ENCODE measurements around the gene ARSG.

The ARSG gene

DNA sequence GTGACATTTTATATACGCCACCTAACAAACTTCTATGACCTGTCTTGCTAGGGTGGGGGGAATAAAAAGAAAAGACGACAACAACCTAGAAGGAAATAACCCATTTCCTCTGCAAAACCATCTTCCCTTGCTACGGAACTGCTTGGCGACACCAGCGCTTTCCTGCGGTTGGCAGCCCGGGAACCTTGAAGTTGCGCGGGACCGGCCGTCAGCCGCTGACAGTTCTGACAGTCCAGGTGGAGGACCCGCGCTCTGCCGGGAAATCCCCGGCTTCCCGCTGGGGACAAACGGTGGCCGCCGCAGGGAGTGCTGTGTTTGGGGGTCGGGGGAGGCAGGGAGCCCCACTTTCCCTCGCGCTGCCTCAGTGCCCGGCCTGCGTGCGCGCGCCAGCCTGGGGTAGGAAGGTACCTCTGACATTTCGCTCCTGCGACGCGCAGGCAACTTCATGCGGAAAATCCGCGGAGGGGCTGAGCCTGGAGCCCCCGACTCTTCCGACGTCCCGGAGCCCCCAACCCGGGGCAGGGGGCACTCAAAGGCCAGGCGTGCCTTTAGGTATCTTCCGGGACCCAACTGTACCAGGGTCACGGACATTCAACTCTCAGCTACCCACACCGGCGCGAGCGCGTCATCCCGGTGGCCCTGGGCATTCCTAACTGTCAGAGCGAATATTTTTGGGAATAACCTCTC lies 884 bp upstream of the ARSG start:
- POLR2A ChIA-PET, result interaction anchor here (0.6 to 1.6 kb wide), 6 partner anchors 18 to 154 kb away, joined by 3 to 8 read pairs (median 3); partner anchors contain the start of gene AMZ2
- CTCF ChIA-PET, result interaction anchor here (0.6 to 1.3 kb wide), 3 partner anchors 27 to 1259 kb away, joined by 3 to 4 read pairs (median 3); no protein-coding TSS in a partner anchor
- peak; percentile 45 for DNase-seq (ENCODE audit: extremely low spot score)
- TF ChIP-seq LEF1 (IDR thresholded peaks at IDR 0.05; ENCODE audit: borderline replicate concordance), result no peak
- TF ChIP-seq, protein P1, sequence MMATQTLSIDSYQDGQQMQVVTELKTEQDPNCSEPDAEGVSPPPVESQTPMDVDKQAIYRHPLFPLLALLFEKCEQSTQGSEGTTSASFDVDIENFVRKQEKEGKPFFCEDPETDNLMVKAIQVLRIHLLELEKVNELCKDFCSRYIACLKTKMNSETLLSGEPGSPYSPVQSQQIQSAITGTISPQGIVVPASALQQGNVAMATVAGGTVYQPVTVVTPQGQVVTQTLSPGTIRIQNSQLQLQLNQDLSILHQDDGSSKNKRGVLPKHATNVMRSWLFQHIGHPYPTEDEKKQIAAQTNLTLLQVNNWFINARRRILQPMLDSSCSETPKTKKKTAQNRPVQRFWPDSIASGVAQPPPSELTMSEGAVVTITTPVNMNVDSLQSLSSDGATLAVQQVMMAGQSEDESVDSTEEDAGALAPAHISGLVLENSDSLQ (IDR thresholded peaks at IDR 0.05), result no peak; the same call in 1 of the 2 replicates
- no peak for TF ChIP-seq FOXK2 (IDR thresholded peaks at IDR 0.05)
- TF ChIP-seq ZNF384 (IDR thresholded peaks at IDR 0.05), result no peak
- no peak; the same call in none of the 2 replicates for TF ChIP-seq L3MBTL2 (conservative IDR thresholded peaks at IDR 0.05)
- no peak for TF ChIP-seq HDGF (IDR thresholded peaks at IDR 0.05; ENCODE audit: borderline replicate concordance)
- no peak for TF ChIP-seq ELF4 (IDR thresholded peaks at IDR 0.05)
- no peak for TF ChIP-seq SP1 (IDR thresholded peaks at IDR 0.05)
- TF ChIP-seq BHLHE40 (IDR thresholded peaks at IDR 0.05; ENCODE audit: borderline replicate concordance), result no peak
- no peak for TF ChIP-seq FOXM1 (IDR thresholded peaks at IDR 0.05; ENCODE audit: borderline replicate concordance)
- no peak for TF ChIP-seq SUZ12 (IDR thresholded peaks at IDR 0.05)
- TF ChIP-seq FOXA1 (IDR thresholded peaks at IDR 0.05), result no peak
- no peak for TF ChIP-seq NFRKB (IDR thresholded peaks at IDR 0.05)
- no peak for TF ChIP-seq CTBP1 (IDR thresholded peaks at IDR 0.05; ENCODE audit: borderline replicate concordance)
- no peak for TF ChIP-seq ARNT (IDR thresholded peaks at IDR 0.05)
- TF ChIP-seq TARDBP (IDR thresholded peaks at IDR 0.05), result no peak

DNA sequence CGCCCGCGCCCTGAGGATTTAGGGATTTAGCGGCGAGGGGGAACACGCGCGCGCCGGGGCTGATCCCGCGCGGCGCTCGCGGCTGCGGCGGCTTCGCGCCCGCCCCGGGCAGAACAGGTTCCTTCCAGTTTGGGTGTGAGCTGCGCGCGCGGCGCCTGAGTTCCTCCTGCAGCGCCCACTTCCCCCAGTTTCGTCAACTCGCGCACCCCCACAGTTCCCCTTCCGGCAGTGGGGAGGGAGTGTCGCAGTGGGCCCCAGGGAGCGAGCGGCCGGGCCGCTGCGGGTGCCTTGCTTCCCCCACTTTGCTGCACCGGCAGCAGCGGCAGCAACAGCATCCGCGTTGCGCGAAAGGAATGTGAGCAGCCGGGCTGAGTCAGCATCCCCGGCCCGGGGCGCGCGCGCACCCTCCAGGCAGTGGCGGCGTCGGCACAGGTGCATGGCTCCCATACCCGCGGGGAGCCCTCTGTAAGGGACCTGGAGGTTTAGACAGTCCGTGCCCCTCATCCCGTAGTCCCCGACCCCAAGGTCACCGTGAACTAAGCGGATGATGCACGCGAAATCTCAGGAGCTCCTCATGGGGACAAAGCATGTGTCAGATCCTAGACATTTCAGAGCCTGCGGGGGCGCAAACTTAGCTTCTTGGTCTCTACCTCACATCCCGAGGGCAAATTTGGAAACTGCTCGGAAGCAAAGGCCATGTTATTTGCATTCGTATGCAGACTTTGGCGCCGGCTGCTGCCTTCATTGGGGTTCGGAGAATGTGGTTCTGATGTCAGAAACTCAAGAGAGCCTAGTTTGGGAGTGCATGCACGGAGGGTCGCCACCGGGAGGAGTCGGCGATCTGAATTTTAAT lies 767 bp downstream of the ARSG start:
- peak; percentile 74 for DNase-seq (ENCODE audit: extremely low spot score)
- CTCF ChIA-PET, result interaction anchor here (1.0 to 1.1 kb wide), 2 partner anchors 11 to 106 kb away, joined by 3 to 4 read pairs; no protein-coding TSS in a partner anchor
- no peak for TF ChIP-seq FOXM1 (IDR thresholded peaks at IDR 0.05; ENCODE audit: borderline replicate concordance)
- peak; percentile 69 for TF ChIP-seq L3MBTL2 (conservative IDR thresholded peaks at IDR 0.05)
- TF ChIP-seq FOXA1 (IDR thresholded peaks at IDR 0.05), result no peak
- no peak for TF ChIP-seq NFRKB (IDR thresholded peaks at IDR 0.05)
- TF ChIP-seq FOXK2 (IDR thresholded peaks at IDR 0.05), result no peak
- no peak for TF ChIP-seq HDGF (IDR thresholded peaks at IDR 0.05; ENCODE audit: borderline replicate concordance)
- no peak for TF ChIP-seq ELF4 (IDR thresholded peaks at IDR 0.05)
- TF ChIP-seq, protein P1 (IDR thresholded peaks at IDR 0.05), result no peak
- peak; percentile 46; the same call in 1 of the 2 replicates for TF ChIP-seq CTBP1 (IDR thresholded peaks at IDR 0.05; ENCODE audit: borderline replicate concordance)
- TF ChIP-seq ZNF384 (IDR thresholded peaks at IDR 0.05), result no peak
- TF ChIP-seq SP1 (IDR thresholded peaks at IDR 0.05), result no peak
- TF ChIP-seq BHLHE40 (IDR thresholded peaks at IDR 0.05; ENCODE audit: borderline replicate concordance), result no peak
- no peak for TF ChIP-seq SUZ12 (IDR thresholded peaks at IDR 0.05)
- TF ChIP-seq TARDBP (IDR thresholded peaks at IDR 0.05), result no peak
- no peak for TF ChIP-seq ARNT (IDR thresholded peaks at IDR 0.05)
- TF ChIP-seq LEF1 (IDR thresholded peaks at IDR 0.05; ENCODE audit: borderline replicate concordance), result no peak; the same call in 1 of the 2 replicates
- POLR2A ChIA-PET, result interaction anchor here (0.6 to 1.6 kb wide), 6 partner anchors 23 to 165 kb away, joined by 3 to 8 read pairs (median 3); partner anchors contain the start of gene WIPI1

- ChIA-PET CTCF (interaction anchor here (1.0 to 1.1 kb wide), 2 partner anchors 10 to 106 kb away, joined by 3 to 4 read pairs; no protein-coding TSS in a partner anchor), POLR2A (interaction anchor here (0.6 to 1.4 kb wide), 4 partner anchors 78 to 165 kb away, joined by 3 read pairs; partner anchors contain the start of gene WIPI1)
- DNase-seq (ENCODE audit: extremely low spot score), result no peak
- no peak for TF ChIP-seq HDGF (IDR thresholded peaks at IDR 0.05; ENCODE audit: borderline replicate concordance)
- TF ChIP-seq SUZ12 (IDR thresholded peaks at IDR 0.05), result no peak
- TF ChIP-seq ZNF384 (IDR thresholded peaks at IDR 0.05), result no peak
- no peak for TF ChIP-seq L3MBTL2 (conservative IDR thresholded peaks at IDR 0.05)
- TF ChIP-seq FOXK2 (IDR thresholded peaks at IDR 0.05), result no peak
- TF ChIP-seq NFRKB (IDR thresholded peaks at IDR 0.05), result no peak
- no peak for TF ChIP-seq BHLHE40 (IDR thresholded peaks at IDR 0.05; ENCODE audit: borderline replicate concordance)
- TF ChIP-seq LEF1 (IDR thresholded peaks at IDR 0.05; ENCODE audit: borderline replicate concordance), result no peak
- no peak for TF ChIP-seq TARDBP (IDR thresholded peaks at IDR 0.05)
- TF ChIP-seq ARNT (IDR thresholded peaks at IDR 0.05), result no peak
- TF ChIP-seq, protein P1 (IDR thresholded peaks at IDR 0.05), result no peak
- TF ChIP-seq FOXM1 (IDR thresholded peaks at IDR 0.05; ENCODE audit: borderline replicate concordance), result no peak
- no peak for TF ChIP-seq FOXA1 (IDR thresholded peaks at IDR 0.05)
Measured at GRCh38 chr17:68292689-68293040, 1.4 kb downstream of the ARSG start.

DNA sequence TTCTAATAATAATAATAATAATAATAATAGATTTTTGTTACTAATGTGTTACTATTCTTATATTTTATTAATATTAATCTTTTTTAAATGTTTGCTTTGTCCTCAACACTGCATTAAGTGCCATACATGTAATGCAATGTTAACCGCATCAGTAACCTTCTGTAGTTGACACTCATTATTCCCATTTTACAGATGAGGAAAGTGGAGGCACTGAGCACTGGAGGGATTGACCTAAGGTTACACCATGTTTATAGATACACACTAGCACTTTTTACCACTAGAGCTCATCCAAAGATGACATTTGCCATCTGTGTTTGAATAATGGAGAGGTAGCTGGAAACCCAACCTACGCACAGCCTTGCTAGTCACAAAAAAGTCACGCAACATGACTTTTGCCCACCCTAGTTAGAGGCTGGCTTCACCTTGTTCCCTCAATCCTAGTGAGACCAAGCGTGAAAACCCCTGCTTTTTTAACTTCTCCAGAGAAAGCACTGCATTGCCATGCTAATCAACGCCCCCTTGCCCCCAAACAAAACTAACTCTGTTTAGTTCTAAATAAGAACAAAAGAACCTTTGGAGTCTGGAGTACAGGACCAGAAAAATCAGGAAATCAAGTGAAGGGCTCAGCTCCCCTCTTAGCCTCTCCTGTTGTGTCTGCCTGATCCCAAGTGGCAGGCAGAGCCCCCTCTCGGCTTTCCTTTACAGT lies 2.3 kb downstream of the ARSG start:
- ChIA-PET CTCF (no interaction called here), POLR2A (no interaction called here)
- no peak for TF ChIP-seq TARDBP (IDR thresholded peaks at IDR 0.05)
- TF ChIP-seq FOXK2 (IDR thresholded peaks at IDR 0.05), result no peak
- TF ChIP-seq NFRKB (IDR thresholded peaks at IDR 0.05), result no peak
- no peak for TF ChIP-seq SUZ12 (IDR thresholded peaks at IDR 0.05)
- TF ChIP-seq ARNT (IDR thresholded peaks at IDR 0.05), result no peak
- TF ChIP-seq CTBP1 (IDR thresholded peaks at IDR 0.05; ENCODE audit: borderline replicate concordance), result no peak
- TF ChIP-seq BHLHE40 (IDR thresholded peaks at IDR 0.05; ENCODE audit: borderline replicate concordance), result no peak
- TF ChIP-seq, protein P1 (IDR thresholded peaks at IDR 0.05), result no peak
- no peak for TF ChIP-seq L3MBTL2 (conservative IDR thresholded peaks at IDR 0.05)
- no peak for TF ChIP-seq SP1 (IDR thresholded peaks at IDR 0.05)
- TF ChIP-seq FOXM1 (IDR thresholded peaks at IDR 0.05; ENCODE audit: borderline replicate concordance), result no peak
- TF ChIP-seq HDGF (IDR thresholded peaks at IDR 0.05; ENCODE audit: borderline replicate concordance), result no peak
- no peak for DNase-seq (ENCODE audit: extremely low spot score)
